ENCODE results near the gene MYO9B.

Gene MYO9B

DNA sequence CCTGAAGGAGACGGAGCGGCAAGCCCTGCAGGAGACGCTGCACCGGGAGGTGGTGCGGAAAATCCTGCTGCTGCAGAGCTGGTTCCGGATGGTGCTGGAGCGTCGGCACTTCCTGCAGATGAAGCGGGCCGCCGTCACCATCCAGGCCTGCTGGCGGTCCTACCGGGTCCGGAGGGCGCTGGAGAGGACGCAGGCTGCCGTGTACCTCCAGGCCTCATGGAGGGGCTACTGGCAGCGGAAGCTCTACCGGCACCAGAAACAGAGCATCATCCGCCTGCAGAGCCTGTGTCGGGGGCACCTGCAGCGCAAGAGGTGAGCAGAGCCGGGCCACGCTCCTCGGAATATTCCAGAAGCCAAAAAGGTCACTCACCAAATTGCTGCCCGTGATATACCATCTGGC lies 117.2 kb downstream of the MYO9B start:
- DNase-seq, result no peak

DNA sequence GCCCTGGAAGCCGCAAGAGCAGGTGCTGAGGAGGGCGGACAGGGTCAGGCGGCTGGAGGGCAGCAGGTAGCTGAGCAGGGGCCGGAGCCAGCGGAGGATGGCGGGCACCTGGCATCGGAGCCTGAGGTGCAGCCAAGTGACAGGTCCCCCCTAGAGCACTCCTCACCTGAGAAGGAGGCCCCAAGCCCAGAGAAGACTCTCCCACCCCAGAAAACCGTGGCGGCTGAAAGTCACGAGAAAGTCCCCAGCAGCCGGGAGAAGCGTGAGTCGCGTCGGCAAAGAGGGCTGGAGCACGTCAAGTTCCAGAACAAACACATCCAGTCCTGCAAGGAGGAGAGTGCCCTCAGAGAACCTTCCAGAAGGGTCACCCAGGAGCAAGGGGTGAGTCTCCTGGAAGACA lies 119.0 kb downstream of the MYO9B start:
- no peak for DNase-seq

DNA sequence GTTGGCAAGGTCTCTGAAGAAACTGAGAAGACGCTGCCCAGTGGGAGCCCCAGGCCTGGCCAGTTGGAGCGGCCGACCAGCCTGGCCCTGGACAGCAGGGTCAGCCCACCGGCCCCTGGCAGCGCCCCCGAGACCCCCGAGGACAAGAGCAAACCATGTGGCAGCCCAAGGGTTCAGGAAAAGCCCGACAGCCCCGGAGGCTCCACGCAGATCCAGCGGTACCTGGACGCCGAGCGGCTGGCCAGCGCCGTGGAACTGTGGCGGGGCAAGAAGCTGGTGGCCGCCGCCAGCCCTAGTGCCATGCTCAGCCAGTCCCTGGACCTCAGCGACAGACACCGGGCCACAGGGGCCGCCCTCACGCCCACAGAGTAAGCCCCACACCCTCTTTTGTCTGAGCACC lies 119.5 kb downstream of the MYO9B start:
- DNase-seq, result no peak

DNA sequence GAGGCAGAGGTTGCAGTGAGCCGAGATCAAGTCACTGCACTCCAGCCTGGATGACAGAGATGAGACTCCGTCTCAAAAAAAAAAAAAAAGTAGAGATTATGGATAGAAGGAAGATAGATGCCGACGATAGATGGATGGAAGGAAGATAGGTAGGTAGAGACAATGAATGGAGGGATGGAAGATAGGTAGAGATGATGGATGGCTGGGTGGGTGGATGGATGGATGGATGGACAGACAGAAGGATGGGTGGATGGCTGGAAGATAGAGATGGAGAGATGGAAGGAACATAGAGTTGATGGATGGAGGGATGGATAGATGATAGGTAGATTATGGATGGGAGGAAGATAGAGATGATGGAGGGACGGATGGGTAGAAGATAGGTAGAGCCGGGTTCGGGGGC lies 121.0 kb downstream of the MYO9B start:
- DNase-seq, result no peak

DNA sequence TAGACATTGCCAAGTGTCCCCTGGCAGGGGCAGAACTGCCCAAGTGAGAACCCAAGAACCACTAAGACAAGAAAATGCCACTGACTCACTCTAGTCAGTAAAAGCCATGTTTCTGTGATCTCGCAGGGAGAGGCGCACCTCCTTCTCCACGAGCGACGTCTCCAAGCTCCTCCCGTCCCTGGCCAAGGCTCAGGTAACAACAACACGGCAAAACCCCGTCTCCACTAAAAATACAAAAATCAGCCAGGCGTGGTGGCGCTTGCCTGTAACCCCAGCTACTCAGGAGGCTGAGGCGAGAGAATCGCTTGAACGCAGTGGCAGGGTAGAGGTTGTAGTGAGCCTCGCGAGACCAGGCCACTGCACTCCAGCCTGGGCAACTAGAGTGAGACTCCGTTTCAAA lies 122.1 kb downstream of the MYO9B start:
- DNase-seq, result no peak

DNA sequence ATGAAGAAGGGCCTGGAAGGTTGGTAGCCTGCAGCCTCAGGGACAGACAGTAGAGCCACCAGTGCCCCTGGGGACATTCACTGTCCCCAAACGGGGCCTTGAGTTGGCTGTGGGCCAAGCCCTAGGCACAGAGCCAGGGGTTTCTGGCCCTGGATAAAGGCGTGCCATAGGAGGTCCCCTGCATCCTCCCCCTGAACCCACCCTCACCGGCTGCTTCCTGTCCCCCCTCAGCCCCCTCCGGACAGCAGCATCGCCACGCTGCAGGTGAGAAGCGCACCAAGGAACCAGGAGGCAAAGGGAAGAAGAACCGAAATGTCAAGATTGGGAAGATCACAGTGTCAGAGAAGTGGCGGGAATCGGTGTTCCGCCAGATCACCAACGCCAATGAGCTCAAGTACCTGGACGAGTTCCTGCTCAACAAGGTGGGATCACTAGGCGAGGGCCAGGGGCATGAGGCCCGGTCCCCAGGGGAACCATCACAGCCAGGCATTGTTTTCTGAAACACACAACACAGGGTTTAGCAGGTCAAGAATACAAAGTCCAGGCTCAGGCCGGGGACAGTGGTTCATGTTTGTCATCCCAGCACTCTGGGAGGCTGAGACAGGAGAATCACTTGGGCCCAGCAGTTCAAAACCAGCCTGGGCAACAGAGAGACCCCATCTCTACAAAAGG lies 125.0 kb downstream of the MYO9B start:
- no peak for DNase-seq

DNA sequence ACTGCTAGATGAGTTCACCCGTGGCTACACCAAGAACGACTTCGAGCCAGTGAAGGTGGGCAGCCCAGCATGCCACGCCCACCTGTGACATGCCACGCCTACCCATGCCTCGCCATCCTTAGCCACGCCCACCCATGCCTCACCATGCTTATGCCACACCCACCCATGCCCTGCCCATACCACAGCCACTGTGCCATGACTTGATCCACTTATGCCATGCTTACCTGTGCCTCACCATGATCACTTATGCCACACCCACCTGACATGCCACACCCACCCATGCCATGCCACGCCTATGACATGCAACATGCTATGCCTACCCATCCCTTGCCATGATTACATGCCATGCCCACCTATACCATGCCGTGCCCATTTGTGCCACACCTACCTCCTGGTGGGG lies 126.7 kb downstream of the MYO9B start:
- no peak for DNase-seq

DNA sequence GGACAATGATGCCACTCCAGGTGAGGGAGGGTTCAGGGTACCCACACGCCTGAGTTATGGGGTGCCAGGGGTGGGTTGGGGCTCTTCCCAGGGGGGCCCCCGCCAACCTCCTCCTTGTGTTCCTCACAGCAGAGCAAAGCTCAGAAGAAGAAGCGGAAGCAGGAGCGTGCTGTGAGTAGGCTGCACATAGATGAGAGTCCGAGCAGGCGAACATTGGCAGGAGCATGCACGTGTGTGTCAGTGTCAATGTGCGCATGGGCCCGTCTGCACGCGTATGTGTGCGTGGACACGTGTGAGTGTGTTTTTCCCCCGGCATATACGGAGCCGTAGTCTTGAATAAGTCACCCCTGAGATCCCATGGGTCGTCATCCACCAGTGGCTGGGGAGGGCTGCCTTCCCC lies 127.1 kb downstream of the MYO9B start:
- no peak for DNase-seq

DNA sequence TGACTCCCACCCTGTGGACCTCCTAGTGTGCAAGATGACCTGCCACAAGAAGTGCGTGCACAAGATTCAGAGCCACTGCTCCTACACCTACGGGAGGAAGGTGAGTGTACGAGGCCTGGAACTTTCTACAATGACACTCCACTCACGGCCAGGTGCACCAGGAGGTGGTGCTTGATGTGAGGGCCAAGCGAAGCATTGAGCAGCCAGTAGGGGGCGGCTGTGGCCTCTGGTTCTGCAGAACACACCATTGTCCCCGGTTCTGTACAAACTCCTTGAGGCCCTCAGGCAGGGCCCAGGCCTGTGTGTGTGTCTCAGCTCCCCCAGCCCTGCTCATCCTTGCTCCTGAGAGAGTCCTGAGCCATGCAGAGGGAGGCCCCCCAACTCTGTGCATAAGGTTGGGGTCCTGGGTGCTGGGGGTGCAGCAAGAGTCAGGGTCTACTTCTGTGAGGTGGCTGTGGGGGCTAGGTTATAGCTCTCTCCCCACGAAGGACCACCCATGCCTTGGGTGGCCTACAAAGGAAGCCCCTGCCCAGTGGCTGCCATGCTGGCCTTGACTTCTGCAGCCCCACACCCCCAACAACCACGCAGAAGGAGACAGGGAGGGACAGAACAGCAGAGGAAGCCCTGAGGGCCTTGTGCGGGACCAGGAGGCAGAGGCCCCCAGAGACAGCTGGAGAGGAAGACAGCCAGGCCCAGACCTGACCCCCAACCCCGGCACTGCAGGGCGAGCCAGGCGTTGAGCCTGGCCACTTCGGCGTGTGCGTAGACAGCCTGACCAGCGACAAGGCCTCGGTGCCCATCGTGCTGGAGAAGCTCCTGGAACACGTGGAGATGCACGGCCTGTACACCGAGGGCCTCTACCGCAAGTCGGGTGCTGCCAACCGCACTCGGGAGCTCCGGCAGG lies 129.9 kb downstream of the MYO9B start:
- DNase-seq, result no peak

DNA sequence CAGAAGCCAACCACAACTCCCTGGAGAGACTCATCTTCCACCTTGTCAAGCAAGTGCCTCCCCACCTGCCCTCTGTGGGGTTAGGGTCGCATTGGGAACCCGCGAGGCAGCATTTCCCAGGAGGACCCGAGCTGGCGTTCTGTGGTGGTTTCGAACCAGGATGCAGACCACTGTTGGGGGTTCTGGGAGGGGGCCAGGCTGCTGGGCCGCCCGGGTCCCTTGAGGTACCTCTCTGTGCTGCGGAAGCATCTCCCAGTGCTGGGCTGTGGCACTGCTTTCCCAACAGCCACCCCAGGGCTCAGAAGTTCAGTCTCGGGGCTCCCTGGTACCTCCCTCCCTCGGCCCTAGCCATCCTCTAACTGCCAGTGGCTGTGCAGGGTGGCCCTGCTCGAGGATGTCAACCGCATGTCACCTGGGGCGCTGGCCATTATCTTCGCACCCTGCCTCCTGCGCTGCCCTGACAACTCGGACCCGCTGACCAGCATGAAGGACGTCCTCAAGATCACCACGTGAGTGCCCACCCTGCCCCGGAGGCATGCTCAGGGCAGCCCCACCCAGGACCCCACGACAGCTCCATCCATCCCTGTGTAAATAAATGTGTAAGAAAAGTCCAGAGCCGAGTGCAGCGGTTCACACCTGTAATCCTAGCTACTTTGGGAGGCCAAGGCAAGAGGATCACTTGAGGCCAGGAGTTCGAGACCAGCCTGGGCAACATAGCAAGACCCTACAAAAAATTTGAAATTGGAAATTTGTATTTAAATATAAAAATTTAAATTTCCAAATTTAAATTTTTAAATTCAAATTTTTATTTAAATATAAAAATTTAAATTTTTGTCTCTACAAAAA lies 131.4 kb downstream of the MYO9B start:
- no peak for DNase-seq

DNA sequence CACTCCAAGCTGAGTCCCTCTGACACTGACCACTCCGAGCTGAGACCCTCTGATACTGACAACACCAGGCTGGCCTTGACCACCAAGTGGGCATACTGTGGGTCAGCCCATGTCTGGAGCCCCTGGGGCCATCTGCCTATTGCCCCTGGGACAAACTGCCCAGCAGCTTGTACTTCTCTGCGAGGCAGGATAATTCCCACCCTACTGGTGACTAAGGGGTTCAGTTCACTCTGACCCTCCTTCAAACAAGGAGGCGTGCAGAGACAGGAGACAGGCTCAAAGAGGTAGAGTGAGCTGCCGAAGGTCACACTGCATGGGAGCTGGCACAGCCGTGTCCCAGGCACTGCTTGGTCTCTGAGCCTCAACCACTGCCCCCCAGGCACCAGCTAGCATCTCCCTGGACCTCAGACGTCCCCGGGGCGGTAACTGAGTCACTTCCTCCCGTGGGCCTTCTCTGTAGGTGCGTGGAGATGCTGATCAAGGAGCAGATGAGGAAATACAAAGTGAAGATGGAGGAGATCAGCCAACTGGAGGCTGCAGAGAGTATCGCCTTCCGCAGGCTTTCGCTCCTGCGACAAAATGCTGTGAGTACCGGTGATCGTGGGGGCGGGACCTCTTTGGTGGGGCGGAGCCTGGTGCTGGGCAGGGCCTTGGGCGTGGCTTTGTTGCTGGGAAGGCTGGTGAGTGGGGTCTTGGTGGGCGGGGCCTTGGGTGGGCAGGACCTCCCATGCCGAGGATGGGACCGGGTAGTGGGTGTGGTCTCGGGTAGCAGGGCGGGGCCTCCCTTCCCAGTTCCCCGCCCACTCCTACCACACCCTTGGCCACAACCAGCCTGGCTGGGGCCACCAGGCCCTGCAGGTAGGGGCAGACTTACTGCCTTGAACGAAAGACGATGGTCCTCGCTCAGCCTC lies 133.8 kb downstream of the MYO9B start:
- DNase-seq, result no peak

DNA sequence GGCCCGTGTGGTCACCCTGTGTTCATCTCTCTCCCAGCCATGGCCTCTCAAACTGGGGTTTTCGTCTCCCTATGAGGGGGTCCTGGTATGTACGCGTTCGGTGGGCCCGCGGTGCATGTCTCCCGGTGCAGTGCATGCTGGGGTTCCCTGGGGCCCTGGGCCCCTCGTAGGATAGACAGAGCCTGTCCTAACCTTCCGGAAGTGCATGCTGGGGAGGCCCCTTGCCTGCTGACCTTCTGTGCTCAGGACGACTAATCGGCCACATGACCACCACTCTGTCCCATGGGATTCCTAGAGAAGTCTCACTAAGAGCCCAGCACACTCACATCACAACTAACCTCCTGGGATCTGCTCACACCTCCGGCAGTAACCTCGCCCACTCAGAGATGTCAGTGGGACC lies 134.7 kb downstream of the MYO9B start:
- no peak for DNase-seq

DNA sequence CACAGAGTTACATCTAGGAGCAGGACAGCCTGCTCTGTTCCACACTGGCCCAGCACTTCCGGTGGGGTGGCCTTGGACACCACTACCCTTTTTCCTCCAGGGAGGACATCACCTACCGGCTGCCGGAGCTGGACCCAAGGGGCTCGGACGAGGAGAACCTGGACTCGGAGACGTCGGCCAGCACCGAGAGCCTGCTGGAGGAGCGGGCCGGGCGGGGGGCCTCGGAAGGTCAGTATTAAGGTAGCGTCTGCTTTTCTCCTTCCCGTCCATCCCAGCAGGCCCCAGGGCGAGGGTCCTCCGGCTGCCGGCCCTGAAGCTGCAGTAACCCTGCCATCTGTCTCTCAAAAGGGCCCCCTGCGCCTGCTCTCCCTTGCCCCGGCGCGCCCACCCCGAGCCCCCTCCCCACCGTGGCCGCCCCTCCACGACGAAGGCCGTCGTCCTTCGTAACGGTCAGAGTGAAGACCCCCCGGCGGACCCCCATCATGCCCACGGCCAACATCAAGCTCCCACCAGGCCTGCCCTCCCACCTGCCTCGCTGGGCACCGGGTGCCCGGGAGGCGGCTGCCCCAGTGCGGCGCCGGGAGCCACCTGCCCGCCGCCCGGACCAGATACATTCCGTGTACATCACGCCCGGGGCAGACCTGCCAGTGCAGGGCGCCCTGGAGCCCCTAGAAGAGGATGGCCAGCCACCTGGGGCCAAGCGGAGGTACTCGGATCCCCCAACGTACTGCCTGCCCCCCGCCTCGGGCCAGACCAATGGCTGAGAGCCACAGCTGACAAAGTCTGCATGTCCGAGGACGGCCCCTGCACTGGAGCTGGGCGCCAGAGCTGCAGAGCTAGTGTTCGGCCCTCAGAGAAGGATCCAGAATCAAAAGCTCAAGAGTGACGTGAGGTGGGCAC lies 136.2 kb downstream of the MYO9B start:
- no peak for DNase-seq

DNA sequence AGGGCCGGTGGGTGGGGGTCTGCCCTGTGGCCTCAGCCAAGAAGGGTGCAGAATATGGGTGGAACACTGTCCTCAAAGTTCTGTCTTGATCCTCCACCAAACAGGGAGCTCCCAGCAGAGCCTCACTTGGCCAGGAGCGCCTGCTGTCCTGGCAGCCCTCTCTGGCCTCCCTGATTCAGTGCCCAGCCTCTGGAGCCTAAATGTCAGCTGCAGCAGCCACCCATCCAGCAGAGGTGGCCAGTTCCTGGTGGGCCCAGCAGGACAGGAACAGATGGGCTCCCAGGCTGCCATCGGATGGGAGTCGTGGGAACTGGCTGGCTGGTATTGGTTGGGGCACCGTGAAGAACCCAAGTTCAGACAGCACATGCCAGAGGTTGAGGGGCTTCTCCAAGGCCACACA lies 137.8 kb downstream of the MYO9B start:
- no peak for DNase-seq

DNA sequence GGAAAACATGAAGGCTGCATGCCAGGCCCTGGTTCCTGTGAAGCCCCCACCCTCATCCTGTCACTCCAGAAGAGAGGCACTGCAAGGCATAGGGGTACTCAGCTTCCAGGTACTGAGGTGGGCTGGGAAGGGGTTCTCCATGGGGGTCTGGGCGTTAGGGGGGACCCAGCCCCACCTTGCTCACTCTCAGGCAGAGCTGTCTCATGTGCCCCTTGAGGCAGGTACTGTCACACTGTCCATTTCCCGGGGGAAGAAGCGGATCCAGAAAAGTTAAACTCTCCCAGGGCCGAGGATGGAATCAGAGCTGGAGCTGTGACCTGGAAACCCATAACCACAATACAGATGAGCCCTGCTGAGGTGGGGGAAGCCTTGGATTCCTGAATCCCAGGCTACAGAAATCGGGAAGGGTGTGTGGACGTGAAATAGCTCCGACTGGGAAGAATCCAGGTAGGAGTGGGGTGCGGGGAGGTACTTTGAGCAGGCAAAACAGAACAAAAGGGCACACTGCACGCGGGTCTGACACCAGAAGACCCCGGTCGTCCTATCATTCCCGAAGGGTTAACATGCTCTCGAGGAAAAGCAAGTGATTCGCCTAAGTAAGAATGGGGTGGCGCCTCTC lies 139.0 kb downstream of the MYO9B start:
- no peak for DNase-seq

DNA sequence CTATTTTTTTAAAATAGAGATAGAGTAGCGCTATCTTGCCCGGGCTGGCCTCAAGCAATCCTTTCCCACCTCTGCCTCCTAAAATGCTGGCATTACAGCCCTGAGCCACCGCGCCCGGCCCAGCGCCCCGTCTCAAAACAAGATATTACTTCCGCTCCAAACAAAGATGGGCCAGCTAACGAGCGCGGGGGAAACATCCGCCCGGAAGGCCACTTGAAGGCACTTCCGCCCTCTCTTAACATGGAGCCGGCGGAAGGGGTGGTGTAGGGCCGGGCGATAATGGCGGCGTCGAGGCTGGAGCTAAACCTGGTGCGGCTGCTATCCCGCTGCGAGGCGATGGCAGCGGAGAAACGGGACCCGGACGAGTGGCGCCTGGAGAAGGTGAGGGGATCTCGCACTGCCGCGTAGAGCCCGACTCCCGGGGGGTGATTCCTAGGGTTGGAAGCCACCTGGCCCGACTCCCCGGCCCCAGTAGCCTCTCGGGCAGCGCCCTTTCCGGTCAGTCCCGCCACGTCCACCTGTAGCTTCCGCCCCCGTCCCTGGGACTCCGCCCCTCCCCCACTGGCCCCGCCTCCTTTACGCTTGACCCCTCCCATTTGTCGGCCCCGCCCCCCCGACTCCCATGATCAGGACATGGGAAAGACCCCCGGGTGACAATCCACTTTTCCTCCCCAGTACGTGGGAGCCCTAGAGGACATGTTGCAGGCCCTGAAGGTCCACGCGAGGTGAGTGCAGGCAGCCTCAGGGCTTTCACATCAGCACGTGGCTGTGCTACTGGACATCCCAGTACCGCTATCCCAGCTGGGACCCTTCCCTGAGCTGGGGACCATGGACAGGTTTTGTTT lies 139.8 kb downstream of the MYO9B start, which contains the start of gene USE1:
USE1 (plus strand) TSS at position 231 of the 845 bp plus-strand sequence; CDS start at position 280, 49 bp downstream.
- peak; percentile 82 for DNase-seq

DNA sequence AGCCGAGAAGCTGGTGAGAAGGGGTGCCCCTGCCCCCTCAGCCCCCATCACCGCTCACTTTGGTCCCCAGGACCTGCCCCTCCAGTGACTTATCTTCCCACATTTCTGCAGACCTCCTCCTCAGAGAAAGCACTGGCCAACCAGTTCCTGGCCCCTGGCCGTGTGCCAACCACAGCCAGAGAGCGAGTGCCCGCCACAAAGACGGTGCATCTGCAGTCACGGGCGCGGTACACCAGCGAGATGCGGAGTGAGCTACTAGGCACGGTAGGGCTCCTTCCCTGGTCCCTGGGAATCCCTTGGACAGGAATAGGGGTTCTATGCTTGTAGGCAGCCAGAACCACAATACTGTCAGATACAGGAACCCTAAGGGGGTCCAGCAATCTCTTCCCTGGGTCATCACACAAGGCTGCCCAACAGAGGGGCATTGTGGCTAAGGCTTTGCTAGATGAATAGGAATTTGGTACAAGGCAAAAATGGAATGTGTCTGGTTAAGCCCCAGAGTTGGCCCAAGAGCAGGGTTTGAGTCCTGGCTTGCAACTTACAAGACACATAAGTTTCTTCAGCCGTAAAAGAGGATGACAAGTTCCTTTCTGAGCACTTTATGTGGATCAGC lies 140.6 kb downstream of the MYO9B start:
- no peak for DNase-seq

DNA sequence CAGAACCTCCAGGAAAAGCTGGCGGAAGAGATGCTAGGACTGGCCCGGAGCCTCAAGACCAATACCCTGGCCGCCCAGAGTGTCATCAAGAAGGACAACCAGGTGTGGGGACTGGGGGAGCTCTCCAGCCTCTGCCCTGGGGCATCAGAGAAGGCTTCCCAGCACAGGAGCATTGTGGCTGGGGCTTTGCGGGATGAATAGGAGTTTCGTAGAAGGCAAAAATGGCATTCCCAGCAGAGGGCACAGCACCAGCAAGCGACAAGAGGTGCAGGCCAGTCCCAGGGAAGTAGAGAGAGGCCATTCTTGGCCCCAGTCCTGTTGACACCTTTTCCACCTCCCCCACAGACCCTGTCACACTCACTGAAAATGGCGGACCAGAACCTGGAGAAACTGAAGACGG lies 143.7 kb downstream of the MYO9B start:
- no peak for DNase-seq

DNA sequence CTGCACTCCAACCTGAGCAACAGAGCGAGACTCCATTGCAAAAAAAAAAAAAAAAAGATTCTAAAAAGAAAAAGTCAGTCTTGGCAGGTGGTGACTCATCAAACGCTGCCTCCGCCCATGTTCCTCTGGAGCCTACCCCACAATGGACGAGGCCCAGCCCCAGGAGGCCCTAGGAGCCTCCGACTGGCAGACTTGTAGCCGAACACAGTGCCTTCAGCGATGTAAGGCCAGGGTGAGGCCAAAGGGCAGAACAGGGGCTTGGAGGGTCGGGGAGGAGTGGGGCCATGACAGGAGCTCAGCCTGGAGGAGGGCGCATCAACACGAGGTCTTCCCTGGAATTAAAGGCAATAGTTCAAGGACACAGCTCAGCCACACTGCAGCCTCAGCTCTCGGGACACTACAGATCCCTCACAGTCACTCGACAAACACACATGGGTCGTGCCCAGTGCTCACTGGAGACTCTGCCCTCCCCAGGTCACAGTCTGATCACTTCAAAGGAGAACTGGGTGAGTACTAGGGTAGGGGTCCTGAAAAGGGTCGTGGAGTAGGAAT lies 144.7 kb downstream of the MYO9B start:
- DNase-seq, result no peak
